Fibroblast of skin of back (primary cell): Measurements from ENCODE around the gene MANSC1. TPM values are rescaled to one million over a fixed set of nuclear protein-coding genes. Genes with fewer than 3 reads are reported as not detected.

Source experiments
- DNase-seq: peaks from one replicate; pipeline ENCODE4 v3.0.0-alpha.2; 2013
- polyA plus RNA-seq, 2 experiments: library from polyadenylated mRNA; unstranded; fragments of 120-200 nt; gene quantifications; one replicate each; pipeline ENCODE4 v1.2.1, GENCODE V29; 2013; ENCODE audit not compliant: insufficient read length in 2 of 2

The MANSC1 gene
- 2.2 TPM for polyA plus RNA-seq (2013, experiment 1 of 2; ENCODE audit: insufficient read length)
- polyA plus RNA-seq (2013, experiment 2 of 2; ENCODE audit: insufficient read length), result 2.3 TPM

- DNase-seq, result peak; percentile 31
Measured at GRCh38 chr12:12349711-12350665, at the start of gene MANSC1. TSS of gene MANSC1 (minus strand) at chr12:12350242. CDS start at chr12:12343314, 6,928 bp downstream.

DNA sequence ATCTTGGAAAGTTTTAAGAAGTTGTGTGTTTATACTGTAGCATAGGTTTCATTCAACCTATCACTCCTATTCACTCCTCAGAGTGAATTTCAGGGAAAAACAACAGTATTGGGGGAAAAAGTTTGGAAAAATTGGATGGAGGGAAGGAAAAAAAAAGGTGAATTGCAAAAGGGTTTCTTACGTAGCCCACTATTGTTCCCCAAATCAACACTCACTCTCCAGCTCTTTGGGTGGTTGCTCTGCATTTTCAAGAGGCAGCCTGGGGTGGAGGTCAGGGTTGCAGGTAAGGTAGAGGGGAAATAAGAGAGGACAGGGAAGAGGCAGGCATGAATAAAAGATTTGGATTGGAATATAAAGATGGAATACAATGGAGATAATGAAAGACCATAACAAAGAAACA lies 49.1 kb upstream of the MANSC1 start:
- DNase-seq, result no peak

DNA sequence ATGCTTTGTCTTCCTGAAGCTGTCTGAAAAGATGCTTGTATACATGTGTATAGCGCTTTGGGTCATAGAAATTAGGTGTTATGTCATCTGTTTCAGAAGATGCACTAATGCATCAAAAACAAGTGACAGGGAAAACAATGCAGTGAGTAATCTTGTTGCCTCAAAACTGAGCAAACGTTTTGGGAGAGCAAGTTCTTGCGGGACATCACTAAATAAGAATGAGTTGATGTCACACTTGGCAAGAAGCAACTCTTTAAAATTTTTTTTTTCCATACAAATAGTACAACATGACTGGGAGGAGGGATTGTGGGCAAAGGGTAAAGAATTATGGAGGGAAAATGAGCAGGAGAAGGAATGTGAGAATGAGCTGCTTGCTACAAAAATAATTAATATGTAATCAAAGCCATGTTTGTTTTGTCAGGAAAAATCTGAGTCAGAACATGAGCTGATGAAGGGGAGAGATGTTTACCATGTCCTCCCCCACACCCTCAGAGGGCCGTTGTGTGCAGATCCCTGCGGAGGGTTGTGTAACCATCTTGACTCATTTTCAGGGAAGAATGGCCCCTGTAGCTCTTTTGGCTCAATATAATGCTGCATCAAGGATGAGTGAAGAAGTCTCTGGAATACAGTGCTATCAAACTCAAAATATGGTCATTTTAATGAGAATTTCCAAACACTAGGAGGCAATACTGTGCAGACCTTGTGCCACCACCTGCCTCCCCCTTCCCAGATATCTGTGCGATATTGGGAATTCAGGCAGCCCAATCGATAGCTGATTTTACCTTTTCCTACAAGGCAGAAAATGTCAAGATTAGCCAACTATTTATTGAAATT lies 48.2 kb upstream of the MANSC1 start:
- DNase-seq, result peak; percentile 93

DNA sequence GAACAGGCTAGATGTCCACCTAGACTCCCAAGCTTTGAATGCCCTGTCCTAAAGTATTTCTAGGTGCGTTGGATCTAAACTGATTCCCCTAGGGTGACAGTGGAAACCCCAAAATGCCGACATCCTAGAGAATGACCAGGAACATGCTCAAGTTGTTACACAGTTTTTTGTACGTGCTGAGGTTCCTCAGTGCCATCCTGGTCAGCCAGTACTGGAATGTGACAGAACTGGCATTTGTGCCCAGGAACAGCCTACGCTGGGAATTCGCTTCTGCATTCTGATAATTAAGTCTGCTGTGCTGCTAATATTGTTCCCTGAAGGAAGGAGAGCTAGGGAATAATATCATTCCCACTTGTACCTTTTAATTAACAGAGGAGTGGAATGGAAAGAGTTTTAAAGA lies 47.1 kb upstream of the MANSC1 start:
- DNase-seq, result no peak

DNA sequence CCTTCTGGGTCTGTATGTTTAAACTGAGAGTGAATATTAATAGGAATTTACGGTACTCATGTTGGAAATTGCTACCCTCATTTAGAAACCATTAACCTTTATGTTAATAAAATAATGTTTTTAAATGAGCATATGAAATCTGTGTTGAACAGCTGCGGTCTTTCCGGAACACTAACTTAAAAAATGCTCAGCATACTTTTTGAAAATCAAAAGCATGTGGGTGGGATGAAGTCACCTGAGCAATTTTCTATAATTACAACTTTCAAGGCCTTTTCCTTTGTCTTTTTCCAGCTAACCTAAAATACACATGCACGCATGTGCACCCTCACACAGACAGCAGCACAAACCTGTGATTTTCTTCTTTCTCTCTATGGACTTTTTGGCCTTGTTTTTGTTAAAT lies 46.7 kb upstream of the MANSC1 start:
- DNase-seq, result no peak

DNA sequence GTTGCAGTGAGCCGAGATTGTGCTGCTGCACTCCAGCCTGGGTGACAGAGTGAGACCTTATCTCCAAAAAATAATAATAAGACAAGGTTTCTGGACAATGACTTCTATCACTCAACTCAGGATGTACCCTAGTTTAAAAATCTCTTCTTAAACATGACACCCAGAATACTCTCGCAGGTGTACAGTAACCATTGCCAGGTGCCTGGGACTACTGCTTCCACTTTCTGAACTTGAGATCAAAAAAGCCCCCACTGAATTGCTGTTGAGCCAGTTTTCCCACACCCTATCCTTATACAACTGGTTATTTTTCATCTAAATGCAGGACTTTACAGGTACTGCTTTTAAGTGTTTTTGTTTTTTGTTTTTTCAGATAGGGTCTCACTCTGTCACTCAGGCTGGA lies 43.1 kb upstream of the MANSC1 start:
- no peak for DNase-seq

DNA sequence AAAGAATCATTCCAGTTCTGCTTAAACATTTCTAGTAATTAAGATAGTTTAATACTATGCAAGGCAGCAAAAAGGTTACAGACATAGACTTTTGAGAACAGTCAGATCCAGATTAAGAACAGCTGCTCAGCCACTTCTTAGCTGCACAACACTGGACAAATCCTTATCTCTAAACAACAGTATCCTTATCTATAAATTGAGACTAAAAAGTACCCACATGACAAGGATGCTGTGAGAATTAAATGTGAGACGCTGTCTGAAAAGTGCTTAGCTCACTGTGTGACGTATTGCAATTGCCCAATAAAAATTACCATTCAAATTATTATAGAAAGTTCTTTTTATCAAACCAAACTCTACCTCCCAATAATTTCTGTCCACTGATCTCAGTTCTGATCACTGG lies 42.4 kb upstream of the MANSC1 start:
- no peak for DNase-seq

DNA sequence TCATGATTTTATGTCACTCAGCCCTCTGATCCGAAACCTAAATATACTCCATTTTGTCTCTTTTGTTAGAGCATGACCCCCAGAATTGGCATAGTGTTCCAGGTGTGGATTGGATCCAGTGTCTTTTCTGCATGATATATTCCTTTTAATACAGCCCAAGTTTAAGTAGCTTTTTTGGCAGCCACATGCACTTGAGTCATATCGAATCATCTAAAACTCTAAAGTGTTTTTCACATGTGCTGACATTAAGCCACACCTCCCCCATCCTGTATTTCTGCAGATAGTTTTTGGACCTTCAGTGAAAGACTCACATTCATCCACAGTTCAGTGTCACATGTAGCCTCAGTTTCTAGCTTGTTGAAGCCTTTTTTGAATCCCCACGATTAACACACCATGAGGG lies 37.5 kb upstream of the MANSC1 start:
- peak; percentile 51 for DNase-seq

DNA sequence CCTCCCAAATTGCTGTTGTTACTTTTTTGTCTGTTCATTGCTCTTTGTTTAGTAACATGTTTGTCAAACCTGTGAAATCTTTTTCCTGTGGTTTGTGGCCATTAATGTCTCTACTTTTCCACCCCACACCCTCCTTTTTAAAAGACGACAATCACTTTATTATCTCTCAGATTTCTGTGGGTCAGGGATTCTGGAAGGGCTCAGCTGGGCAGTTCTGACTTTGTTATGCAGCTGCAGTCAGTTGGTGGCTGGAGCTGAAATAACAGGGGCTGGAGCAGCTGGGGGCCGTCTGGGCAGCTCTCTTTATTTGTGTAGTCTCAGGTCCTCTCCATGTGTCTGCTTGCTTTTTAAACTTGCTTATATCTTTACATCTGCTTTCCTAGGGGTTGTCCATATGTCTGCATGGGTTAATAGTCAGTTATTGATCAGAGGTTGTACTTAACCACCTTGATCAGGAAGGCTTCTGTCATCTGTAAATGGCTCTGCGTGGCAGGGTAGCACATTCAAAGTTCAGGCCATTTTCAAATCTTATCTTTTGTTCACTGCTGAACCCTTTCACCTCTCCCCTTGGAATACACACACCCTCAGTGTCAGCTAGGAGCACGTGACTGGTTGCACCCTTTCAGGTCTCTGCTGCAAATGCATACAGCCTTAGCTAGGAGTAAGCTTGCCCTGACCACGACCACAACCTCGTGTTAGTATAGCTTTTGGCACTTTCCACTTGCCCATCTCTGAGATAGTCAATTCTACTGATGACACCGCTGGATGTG lies 34.7 kb upstream of the MANSC1 start:
- DNase-seq, result no peak

DNA sequence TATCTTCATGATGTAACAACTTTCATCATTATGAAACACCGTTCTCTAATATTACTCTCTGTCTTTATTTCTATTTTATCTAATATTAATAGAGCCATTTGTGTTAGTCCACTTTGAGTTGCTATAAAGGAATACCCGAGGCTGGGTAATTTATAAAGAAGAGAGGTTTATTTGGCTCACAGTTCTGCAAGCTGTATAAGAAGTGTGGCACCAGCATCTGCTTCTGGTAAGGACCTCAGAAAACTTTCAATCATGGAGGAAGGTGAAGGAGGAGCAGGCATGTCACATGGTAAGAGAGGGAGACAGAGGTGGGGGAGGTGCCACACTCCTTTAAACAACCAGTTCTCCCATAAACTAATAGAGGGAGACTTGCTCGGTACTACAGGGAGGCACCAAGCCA lies 31.9 kb upstream of the MANSC1 start:
- no peak for DNase-seq

DNA sequence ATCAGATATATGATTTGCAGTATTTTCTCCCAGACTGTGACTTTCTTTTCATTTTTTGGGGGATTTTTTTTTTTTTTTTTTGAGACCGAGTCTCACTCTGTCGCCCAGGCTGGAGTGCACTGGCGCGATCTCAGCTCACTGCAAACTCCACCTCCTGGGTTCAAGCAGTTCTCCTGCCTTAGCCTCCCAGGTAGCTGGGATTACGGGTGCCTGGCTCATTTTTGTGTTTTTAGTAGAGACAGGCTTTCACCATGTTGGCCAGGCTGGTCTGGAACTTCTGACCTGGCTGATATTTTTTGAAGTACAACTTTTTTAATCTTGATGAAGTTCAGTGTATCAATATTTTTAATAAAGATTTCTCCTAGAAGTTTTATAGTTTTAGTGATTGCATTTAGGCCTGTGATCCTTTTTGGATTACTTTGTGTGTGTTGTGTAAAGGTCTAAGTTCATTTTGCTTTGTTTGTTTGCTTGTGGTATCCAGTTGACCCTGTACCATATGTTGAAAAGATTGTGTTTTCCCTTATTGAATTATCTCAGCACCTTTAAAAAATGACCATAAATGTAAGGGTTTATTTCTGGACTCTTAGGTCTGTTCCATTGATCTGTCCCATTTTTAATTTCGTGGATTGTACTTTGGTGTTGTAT lies 31.0 kb upstream of the MANSC1 start:
- no peak for DNase-seq

DNA sequence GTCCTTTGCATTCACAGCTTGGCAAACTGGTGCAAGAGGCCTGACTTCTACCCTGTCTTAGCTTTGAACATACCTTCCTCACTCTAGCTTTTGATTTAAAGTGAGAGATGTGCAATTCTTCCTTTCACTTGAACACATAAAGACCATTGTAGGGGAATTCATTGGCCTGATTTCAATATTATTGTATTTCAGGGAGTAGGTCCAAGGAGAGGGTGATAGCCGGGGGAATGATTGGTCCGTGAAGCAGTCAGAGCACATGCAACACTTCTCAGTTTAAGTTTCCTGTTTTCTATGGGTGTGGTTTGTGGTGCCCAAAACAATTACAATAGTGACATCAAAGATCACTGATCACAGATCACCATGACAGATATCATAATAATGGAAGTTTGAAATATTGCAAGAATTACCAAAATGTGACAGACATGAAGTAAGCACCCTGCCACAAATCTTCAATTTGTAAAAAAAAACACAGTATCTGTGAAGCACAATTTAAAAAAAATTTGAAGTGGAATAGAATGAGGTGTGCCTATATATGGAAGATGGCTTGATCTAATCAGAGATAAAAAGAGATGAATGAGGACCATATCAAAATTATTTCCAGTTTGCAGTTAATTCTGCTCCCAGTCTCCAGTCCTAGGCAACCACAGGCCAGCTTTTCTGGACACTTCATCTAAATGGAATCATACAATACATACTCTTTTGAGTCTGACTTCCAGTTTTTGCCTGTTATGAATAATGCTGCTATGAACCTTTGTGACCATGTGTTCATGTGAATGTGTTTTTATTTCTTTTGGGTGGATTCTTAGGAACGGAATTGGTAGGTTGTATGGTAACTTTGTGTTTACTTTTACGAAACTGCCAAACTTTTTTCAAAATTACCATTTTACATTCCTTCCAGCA lies 30.0 kb upstream of the MANSC1 start:
- DNase-seq, result peak; percentile 22

GRCh38 chr12:12378616-12379015 lies 28.6 kb upstream of the MANSC1 start:
- DNase-seq, result no peak

- DNase-seq, result peak; percentile 76
Measured at GRCh38 chr12:12376646-12377448, 26.8 kb upstream of the MANSC1 start.

GRCh38 chr12:12372946-12373722 lies 23.1 kb upstream of the MANSC1 start:
- DNase-seq, result no peak

DNA sequence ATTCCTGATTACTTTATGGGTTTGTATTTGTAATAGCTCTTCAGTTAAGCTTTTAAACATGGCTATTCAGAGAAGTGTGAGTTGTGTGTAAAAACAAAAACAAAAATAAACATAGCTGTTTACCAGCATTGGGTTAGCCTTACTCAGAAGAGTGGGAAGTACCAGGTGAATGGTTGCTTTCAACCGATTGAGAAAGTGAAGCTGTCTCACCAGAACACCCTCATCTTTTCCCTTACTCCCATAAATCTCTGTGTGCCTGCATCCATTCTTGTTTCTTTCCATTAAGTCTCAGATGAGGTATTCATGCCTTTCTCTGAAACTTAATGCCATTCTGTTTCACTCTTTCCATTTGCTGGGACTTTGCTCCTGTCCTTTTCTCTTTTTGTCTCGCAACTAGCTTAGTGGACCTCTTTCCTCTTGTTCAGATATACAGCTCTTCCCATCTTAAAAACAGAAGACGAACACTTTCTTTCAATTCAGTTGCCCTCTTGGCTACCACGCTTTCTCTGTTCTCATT lies 17.5 kb upstream of the MANSC1 start:
- no peak for DNase-seq

- DNase-seq, result no peak
Measured at GRCh38 chr12:12366701-12367481, 16.8 kb upstream of the MANSC1 start.

GRCh38 chr12:12365931-12366431 lies 15.9 kb upstream of the MANSC1 start:
- no peak for DNase-seq
